ENCODE results near the gene ZC2HC1C. TPM values are rescaled to one million over a fixed set of nuclear protein-coding genes. Genes with fewer than 3 reads are reported as not detected.

Gene ZC2HC1C
- total and polyA plus RNA-seq, 10 of the 15 experiments (the other 5 are each of a cell fraction or from before 2014, with no cell fraction given), result 0.92 to 3.7 (median 1.6) TPM

DNA sequence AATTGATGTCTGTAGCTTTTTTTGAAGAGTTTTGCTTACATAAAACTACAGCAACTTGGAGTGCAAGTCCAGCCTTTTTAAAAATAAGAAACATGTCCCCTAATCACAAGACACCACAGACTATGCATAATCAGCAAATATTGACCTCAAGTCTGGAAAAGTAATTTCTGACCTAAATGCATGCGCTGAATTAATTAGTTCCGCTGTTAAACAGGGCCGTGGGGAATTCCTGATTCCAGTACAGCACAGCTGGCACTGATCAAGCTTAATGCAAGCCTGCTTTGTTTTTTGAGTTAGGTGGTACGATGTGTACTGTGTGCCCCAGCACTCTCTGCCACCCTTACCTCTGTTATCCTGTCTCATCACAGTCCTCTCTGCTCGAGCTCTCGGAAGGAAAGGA is 27.4 kb upstream of the ZC2HC1C start (continued):
- TF ChIP-seq, protein P1, sequence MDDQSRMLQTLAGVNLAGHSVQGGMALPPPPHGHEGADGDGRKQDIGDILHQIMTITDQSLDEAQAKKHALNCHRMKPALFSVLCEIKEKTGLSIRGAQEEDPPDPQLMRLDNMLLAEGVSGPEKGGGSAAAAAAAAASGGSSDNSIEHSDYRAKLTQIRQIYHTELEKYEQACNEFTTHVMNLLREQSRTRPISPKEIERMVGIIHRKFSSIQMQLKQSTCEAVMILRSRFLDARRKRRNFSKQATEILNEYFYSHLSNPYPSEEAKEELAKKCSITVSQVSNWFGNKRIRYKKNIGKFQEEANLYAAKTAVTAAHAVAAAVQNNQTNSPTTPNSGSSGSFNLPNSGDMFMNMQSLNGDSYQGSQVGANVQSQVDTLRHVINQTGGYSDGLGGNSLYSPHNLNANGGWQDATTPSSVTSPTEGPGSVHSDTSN (IDR thresholded peaks at IDR 0.05; ENCODE audit: insufficient replicate concordance, low read depth, low read length), result no peak
- TF ChIP-seq, protein P2, sequence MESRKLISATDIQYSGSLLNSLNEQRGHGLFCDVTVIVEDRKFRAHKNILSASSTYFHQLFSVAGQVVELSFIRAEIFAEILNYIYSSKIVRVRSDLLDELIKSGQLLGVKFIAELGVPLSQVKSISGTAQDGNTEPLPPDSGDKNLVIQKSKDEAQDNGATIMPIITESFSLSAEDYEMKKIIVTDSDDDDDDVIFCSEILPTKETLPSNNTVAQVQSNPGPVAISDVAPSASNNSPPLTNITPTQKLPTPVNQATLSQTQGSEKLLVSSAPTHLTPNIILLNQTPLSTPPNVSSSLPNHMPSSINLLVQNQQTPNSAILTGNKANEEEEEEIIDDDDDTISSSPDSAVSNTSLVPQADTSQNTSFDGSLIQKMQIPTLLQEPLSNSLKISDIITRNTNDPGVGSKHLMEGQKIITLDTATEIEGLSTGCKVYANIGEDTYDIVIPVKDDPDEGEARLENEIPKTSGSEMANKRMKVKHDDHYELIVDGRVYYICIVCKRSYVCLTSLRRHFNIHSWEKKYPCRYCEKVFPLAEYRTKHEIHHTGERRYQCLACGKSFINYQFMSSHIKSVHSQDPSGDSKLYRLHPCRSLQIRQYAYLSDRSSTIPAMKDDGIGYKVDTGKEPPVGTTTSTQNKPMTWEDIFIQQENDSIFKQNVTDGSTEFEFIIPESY (IDR thresholded peaks at IDR 0.05), result no peak
- TF ChIP-seq CREB1 (IDR thresholded peaks at IDR 0.05; ENCODE audit: low read depth) (no peak), EED (IDR thresholded peaks at IDR 0.05; ENCODE audit: low read depth) (no peak), POU2F2 (IDR thresholded peaks at IDR 0.05; ENCODE audit: borderline replicate concordance, low read depth, low read length) (peak; percentile 71; the same call in 2 of the 3 replicates), MYC (IDR thresholded peaks at IDR 0.05; ENCODE audit: insufficient read depth, insufficient read length, insufficient replicate concordance, low read length, severe bottlenecking) (no peak), TCF7 (IDR thresholded peaks at IDR 0.05; ENCODE audit: borderline replicate concordance) (no peak), FOS (IDR thresholded peaks at IDR 0.05; ENCODE audit: borderline replicate concordance, extremely low read depth, insufficient read length) (no peak)
- TF ChIP-seq, protein P3, sequence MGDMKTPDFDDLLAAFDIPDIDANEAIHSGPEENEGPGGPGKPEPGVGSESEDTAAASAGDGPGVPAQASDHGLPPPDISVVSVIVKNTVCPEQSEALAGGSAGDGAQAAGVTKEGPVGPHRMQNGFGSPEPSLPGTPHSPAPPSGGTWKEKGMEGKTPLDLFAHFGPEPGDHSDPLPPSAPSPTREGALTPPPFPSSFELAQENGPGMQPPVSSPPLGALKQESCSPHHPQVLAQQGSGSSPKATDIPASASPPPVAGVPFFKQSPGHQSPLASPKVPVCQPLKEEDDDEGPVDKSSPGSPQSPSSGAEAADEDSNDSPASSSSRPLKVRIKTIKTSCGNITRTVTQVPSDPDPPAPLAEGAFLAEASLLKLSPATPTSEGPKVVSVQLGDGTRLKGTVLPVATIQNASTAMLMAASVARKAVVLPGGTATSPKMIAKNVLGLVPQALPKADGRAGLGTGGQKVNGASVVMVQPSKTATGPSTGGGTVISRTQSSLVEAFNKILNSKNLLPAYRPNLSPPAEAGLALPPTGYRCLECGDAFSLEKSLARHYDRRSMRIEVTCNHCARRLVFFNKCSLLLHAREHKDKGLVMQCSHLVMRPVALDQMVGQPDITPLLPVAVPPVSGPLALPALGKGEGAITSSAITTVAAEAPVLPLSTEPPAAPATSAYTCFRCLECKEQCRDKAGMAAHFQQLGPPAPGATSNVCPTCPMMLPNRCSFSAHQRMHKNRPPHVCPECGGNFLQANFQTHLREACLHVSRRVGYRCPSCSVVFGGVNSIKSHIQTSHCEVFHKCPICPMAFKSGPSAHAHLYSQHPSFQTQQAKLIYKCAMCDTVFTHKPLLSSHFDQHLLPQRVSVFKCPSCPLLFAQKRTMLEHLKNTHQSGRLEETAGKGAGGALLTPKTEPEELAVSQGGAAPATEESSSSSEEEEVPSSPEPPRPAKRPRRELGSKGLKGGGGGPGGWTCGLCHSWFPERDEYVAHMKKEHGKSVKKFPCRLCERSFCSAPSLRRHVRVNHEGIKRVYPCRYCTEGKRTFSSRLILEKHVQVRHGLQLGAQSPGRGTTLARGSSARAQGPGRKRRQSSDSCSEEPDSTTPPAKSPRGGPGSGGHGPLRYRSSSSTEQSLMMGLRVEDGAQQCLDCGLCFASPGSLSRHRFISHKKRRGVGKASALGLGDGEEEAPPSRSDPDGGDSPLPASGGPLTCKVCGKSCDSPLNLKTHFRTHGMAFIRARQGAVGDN (IDR thresholded peaks at IDR 0.05), result no peak
- TF ChIP-seq, protein P4, sequence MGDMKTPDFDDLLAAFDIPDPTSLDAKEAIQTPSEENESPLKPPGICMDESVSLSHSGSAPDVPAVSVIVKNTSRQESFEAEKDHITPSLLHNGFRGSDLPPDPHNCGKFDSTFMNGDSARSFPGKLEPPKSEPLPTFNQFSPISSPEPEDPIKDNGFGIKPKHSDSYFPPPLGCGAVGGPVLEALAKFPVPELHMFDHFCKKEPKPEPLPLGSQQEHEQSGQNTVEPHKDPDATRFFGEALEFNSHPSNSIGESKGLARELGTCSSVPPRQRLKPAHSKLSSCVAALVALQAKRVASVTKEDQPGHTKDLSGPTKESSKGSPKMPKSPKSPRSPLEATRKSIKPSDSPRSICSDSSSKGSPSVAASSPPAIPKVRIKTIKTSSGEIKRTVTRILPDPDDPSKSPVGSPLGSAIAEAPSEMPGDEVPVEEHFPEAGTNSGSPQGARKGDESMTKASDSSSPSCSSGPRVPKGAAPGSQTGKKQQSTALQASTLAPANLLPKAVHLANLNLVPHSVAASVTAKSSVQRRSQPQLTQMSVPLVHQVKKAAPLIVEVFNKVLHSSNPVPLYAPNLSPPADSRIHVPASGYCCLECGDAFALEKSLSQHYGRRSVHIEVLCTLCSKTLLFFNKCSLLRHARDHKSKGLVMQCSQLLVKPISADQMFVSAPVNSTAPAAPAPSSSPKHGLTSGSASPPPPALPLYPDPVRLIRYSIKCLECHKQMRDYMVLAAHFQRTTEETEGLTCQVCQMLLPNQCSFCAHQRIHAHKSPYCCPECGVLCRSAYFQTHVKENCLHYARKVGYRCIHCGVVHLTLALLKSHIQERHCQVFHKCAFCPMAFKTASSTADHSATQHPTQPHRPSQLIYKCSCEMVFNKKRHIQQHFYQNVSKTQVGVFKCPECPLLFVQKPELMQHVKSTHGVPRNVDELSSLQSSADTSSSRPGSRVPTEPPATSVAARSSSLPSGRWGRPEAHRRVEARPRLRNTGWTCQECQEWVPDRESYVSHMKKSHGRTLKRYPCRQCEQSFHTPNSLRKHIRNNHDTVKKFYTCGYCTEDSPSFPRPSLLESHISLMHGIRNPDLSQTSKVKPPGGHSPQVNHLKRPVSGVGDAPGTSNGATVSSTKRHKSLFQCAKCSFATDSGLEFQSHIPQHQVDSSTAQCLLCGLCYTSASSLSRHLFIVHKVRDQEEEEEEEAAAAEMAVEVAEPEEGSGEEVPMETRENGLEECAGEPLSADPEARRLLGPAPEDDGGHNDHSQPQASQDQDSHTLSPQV (IDR thresholded peaks at IDR 0.05), result no peak

Data from GM12878 (cell line).